GM12878 (cell line): ENCODE results near the gene GTPBP1. TPM values are rescaled to one million over a fixed set of nuclear protein-coding genes. Genes with fewer than 3 reads are reported as not detected.
A peak's percentile ranks its signal among the peaks of the same experiment; 100 is the strongest.

ENCODE experiments used
- ATAC-seq: fragments of 200-7000 bp; cut with Tn5 transposase; 3 replicates; pipeline ENCODE4 v1.9.1; 2020; ENCODE audit warnings: mild to moderate bottlenecking, moderate library complexity
- BruUV-seq: library from RNA; stranded (reverse); fragments of 400-500 nt; replicated peaks from 2 replicates; lab custom pipeline; 2021; lab: Mats Ljungman, UMichigan
- CTCF ChIA-PET: fragments of 300-600 bp; sonication (Branson Sonifier 250); formaldehyde crosslinking; extraction: SDS; loops from one replicate; lab custom pipeline; 2021; ENCODE audit warnings: inconsistent platforms; lab: Yijun Ruan, JAX
- POLR2A ChIA-PET: fragments of 350-600 bp; formaldehyde crosslinking; extraction: SDS; loops from one replicate; lab custom pipeline; 2021; ENCODE audit warnings: inconsistent platforms; lab: Charles Lee
- RAD21 ChIA-PET: fragments of 300-600 bp; sonication (Branson Sonifier 250); formaldehyde crosslinking; loops from one replicate; lab custom pipeline; 2023; ENCODE audit warnings: antibody characterized with exemption; ENCODE audit not compliant: unreplicated experiment; lab: Charles Lee
- SMC1A ChIA-PET: fragments of 300-600 bp; sonication (Branson Sonifier 250); formaldehyde crosslinking; loops from one replicate; lab custom pipeline; 2023; ENCODE audit not compliant: unreplicated experiment, uncharacterized antibody; lab: Charles Lee
- DNase-seq: peaks from one replicate; pipeline ENCODE4 v3.0.0-alpha.2; 2011; ENCODE audit warnings: low read depth, low spot score
- FAIRE-seq: peaks from 3 replicates; lab custom pipeline; 2011; peaks lifted over from hg19 to GRCh38; lab: Jason Lieb, UNC
- H2AFZ ChIP-seq: 2 replicates; pipeline ENCODE4 v1.6.0; 2011; ENCODE audit warnings: low read depth, low read length, control low read depth; ENCODE audit not compliant: control insufficient read depth
- H3K27ac ChIP-seq: 2 replicates; pipeline ENCODE4 v1.5.1; 2011; ENCODE audit warnings: control low read depth; ENCODE audit not compliant: control insufficient read depth, insufficient read depth
- H3K27me3 ChIP-seq, 2 experiments: replicated peaks in 1 of 2; 2 replicates each; pipeline versions ENCODE4 v1.6.0 to v1.6.1; 2011; ENCODE audit warnings: low read length in 1 of 2; ENCODE audit not compliant: control insufficient read depth in 2 of 2, insufficient read depth in 2 of 2
- H3K36me3 ChIP-seq, 2 experiments: 2 replicates each; pipeline ENCODE4 v1.5.1; 2011; ENCODE audit warnings: low read length in 1 of 2; ENCODE audit not compliant: control insufficient read depth in 2 of 2, insufficient read depth in 2 of 2
- H3K4me1 ChIP-seq: 2 replicates; pipeline ENCODE4 v1.6.1; 2011; ENCODE audit warnings: mild to moderate bottlenecking, low read length, moderate library complexity, mixed read lengths; ENCODE audit not compliant: control insufficient read depth, insufficient read depth
- H3K4me2 ChIP-seq: 2 replicates; pipeline ENCODE4 v1.6.0; 2011; ENCODE audit warnings: control low read depth; ENCODE audit not compliant: control insufficient read depth, insufficient read depth
- H3K4me3 ChIP-seq: fragments of 200-600 bp; sonication (generic); 2 replicates; pipeline ENCODE4 v1.5.1; 2016
- H3K79me2 ChIP-seq: 2 replicates; pipeline ENCODE4 v1.6.0; 2011; ENCODE audit warnings: low read length; ENCODE audit not compliant: control insufficient read depth, insufficient read depth
- H3K9ac ChIP-seq: 2 replicates; pipeline ENCODE4 v1.8.0; 2011; ENCODE audit warnings: low read length, control low read depth, mixed read lengths; ENCODE audit not compliant: control insufficient read depth, insufficient read depth
- H3K9me3 ChIP-seq: replicated peaks from 3 replicates; pipeline ENCODE4 v1.5.1; 2011; ENCODE audit warnings: mild to moderate bottlenecking, low read length; ENCODE audit not compliant: control insufficient read depth, insufficient read depth
- H4K20me1 ChIP-seq: 2 replicates; pipeline ENCODE4 v1.6.0; 2011; ENCODE audit not compliant: control insufficient read depth, insufficient read depth
- FOS ChIP-seq: IDR thresholded peaks from 3 replicates; pipeline ENCODE4 v1.6.1; 2011; ENCODE audit warnings: borderline replicate concordance; ENCODE audit not compliant: insufficient read length; ENCODE audit errors: extremely low read depth
- MLLT1 ChIP-seq: fragments of 450-650 bp; IDR thresholded peaks from 2 replicates; pipeline ENCODE4 v1.6.1; 2016; ENCODE audit warnings: mild to moderate bottlenecking
- POLR2A ChIP-seq: IDR thresholded peaks from 2 replicates; pipeline ENCODE4 v1.6.1; 2011; ENCODE audit warnings: low read depth, mild to moderate bottlenecking, low read length
- POLR2AphosphoS5 ChIP-seq: IDR thresholded peaks from 2 replicates; pipeline ENCODE4 v1.6.1; 2011; ENCODE audit warnings: mild to moderate bottlenecking, low read length, inconsistent platforms
- WGBS: methylation state at CpG from one replicate; pipeline ENCODE4 v1.1.6; 2016; ENCODE audit warnings: low lambda C conversion rate; ENCODE audit not compliant: insufficient replicate concordance, insufficient coverage; ENCODE audit errors: missing lambda C conversion rate; 5-methylcytosine and 5-hydroxymethylcytosine counted together
- in situ Hi-C: fragments of 300-500 bp; cut with MboI; formaldehyde crosslinking; loops from 9 replicates; pipeline ENCODE4 v1.14.3; 2018; ENCODE audit warnings: mixed read lengths
- intact Hi-C: fragments of 100-400 bp; cut with micrococcal nuclease; formaldehyde crosslinking; loops from one replicate; pipeline ENCODE4 v1.14.2; 2022; ENCODE audit not compliant: unreplicated experiment
- polyA plus RNA-seq, 11 experiments: library from polyadenylated mRNA; depleted of rRNA in 4 of 11; unstranded in 6 of 11; stranded (reverse) in 5 of 11; fragments of >200 nt; fragmentation: Nextera tagmentation in 4 of 11; fragmentation: Illumina TruSeq in 1 of 11; extraction: Ambion mirVana in 4 of 11; extraction: Trizol in 1 of 11; gene quantifications; 1 replicate in 1 of 11; 2 replicates in 10 of 11; pipeline versions ENCODE4 v1.2.1 to v1.2.3, GENCODE V29; 2011 to 2016; ENCODE audit warnings: inconsistent platforms in 2 of 11, missing spikeins in 2 of 11, low read depth in 1 of 11
- total RNA-seq, 4 experiments: library from RNA; depleted of rRNA in 3 of 4; stranded (reverse); fragments of >200 nt in 3 of 4; fragmentation: Illumina TruSeq in 1 of 4; extraction: Trizol in 1 of 4; gene quantifications; 2 replicates each; pipeline versions ENCODE4 v1.2.1 to v1.2.3, GENCODE V29; 2013 to 2021

The GTPBP1 gene
- total and polyA plus RNA-seq, 10 of the 15 experiments (the other 5 are each of a cell fraction or from before 2014, with no cell fraction given), result 0.89 to 63.1 (median 34.2) TPM

GRCh38 chr22:38737302-38738060 lies 31.7 kb downstream of the GTPBP1 start:
- in situ Hi-C loops (no loop called here), intact Hi-C loops (no loop called here)
- BruUV-seq, result no TSS peak
- ChIA-PET CTCF (interaction anchor here (1.3 kb wide), 1 partner anchor 29 kb away, joined by 3 read pairs; no protein-coding TSS in a partner anchor), RAD21 (no interaction called here), POLR2A (no interaction called here), SMC1A (no interaction called here)
- Histone ChIP-seq H3K79me2 (no peaks in the 10 kb centered on the region), H3K9ac (no peak overlapping the region), H4K20me1 (peaks cover 2% of the 10 kb centered on the region; the same call in 1 of the 2 replicates), H2AFZ (no peak overlapping the region), H3K4me2 (no peak overlapping the region), H3K27ac (no peak overlapping the region), H3K36me3 (peaks cover 26 to 64% of the 10 kb centered on the region in 2 experiments), H3K9me3 (no peaks in the 10 kb centered on the region), H3K4me3 (no peak overlapping the region), H3K4me1 (no peaks in the 10 kb centered on the region), H3K27me3 (no peaks in the 10 kb centered on the region)
- FAIRE-seq (no peak), ATAC-seq (no peak), DNase-seq (no peak)
- 71% methylated on average over 21 of the region's 21 CpGs for WGBS
- peak; percentile 19; the same call in 1 of the 2 replicates for TF ChIP-seq POLR2AphosphoS5
- TF ChIP-seq POLR2A, result peak; percentile 57
- no peak for TF ChIP-seq FOS
- TF ChIP-seq MLLT1, result no peak
